Measurements from ENCODE around the gene EPS15.

The EPS15 gene

DNA sequence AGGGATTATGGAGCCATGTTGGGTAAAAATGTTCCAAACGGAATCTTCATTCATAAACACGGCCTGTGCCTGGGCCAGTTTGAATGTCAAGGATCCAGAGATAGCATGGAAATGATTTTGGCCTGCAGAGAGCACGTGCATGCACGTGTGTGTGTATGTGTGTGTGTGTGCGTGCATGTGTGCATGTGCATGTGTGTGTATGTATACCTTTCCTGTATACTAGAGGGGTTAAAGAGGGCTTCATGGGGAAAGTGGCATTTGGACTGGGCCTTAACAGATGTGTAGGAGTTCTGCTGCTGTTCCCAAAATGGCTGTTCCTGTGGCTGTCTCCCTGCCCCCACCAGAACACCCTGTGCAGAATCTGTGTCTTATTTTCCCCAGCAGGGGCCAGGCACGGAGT is 210.4 kb downstream of the EPS15 start:
- DNase-seq (ENCODE audit: low read depth) = no peak
- no peak for TF ChIP-seq CTCF (conservative IDR thresholded peaks at IDR 0.05; ENCODE audit: low read depth, low read length)
- H3K4me3 ChIP-seq (ENCODE audit: low read length) = no peak overlapping the region

GRCh38 chr1:51306950-51307349 is 212.1 kb downstream of the EPS15 start:
- no peak for TF ChIP-seq CTCF (conservative IDR thresholded peaks at IDR 0.05; ENCODE audit: low read depth, low read length)

DNA sequence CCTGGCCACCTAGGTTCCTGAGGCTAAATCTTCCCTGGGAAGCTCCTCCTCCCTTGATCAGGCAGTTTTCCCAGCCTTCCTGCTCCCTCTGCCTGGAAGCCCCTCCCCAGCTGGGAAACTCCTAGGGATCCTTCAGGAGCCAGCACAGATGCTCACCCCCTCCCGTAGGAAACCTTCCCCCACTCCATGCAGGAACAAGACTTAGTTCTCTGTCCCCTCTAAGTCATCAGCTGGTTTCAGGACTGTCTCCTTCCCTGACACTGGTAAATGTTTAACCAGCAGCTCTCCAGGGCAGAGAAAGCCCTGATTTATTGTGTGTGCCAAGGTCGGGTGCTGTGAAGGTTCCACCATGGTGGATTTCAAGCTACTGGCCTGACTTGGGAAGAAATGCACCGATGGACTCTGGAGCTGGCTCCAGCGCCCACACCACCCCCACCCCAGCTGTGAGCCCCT is 213.7 kb downstream of the EPS15 start:
- H3K4me3 ChIP-seq (ENCODE audit: low read length) = no peak overlapping the region
- DNase-seq (ENCODE audit: low read depth) = no peak
- no peak for TF ChIP-seq CTCF (conservative IDR thresholded peaks at IDR 0.05; ENCODE audit: low read depth, low read length)

More at GRCh38 chr1:51306950-51307349, 212.1 kb downstream of the EPS15 start:
- no peak for DNase-seq (ENCODE audit: low read depth)
- no peak overlapping the region for H3K4me3 ChIP-seq (ENCODE audit: low read length)

DNA sequence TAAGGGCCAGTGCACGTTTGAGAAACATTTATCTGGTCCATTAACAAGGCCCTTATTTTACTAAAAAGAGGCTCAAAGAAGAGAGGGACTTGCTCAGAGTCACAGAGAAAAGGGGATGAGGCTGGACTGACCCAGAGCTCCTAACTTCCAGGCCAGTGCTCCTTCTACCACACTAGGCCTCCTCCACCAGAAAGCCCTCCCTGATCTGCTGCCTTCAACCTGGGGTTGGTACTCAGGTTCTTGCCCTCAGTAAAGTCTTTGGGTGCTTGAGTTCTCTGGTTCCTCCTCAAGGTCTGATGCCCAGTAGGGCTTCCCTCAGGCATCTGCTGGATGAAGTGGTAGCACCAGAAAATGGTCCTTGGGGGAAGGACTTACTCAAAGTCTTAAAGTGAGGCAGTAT is 214.7 kb downstream of the EPS15 start:
- H3K4me3 ChIP-seq (ENCODE audit: low read length) = no peak overlapping the region
- TF ChIP-seq CTCF (conservative IDR thresholded peaks at IDR 0.05; ENCODE audit: low read depth, low read length) = no peak
- DNase-seq (ENCODE audit: low read depth) = no peak

Data from retinal pigment epithelial cell (primary cell).